A673 (cell line): ENCODE data around the gene UGT1A4. TPM values are rescaled to one million over a fixed set of nuclear protein-coding genes. Genes with fewer than 3 reads are reported as not detected.

Source experiments
- BruUV-seq: library from RNA; stranded (reverse); fragments of 400-500 nt; replicated peaks from 2 replicates; lab custom pipeline; 2021; lab: Mats Ljungman, UMichigan
- CTCF ChIA-PET: fragments of 300-600 bp; sonication (Branson Sonifier 250); formaldehyde crosslinking; loops from one replicate; lab custom pipeline; 2022; ENCODE audit warnings: antibody characterized with exemption; lab: Charles Lee
- POLR2A ChIA-PET: fragments of 300-600 bp; sonication (Branson Sonifier 250); formaldehyde crosslinking; loops from one replicate; lab custom pipeline; 2022; ENCODE audit warnings: antibody characterized with exemption; ENCODE audit not compliant: low non-redundant PET; lab: Charles Lee
- DNase-seq: peaks from one replicate; pipeline ENCODE4 v3.0.0-alpha.2; 2015; ENCODE audit warnings: low spot score
- H3K27ac ChIP-seq: fragments of 200-600 bp; sonication (generic); 2 replicates; pipeline ENCODE4 v1.5.1; 2016; ENCODE audit warnings: mixed run types, low read depth, mild to moderate bottlenecking, mixed read lengths, antibody characterized with exemption, low read length; ENCODE audit not compliant: poor library complexity, severe bottlenecking
- H3K27me3 ChIP-seq: fragments of 200-600 bp; sonication (generic); replicated peaks from 2 replicates; pipeline ENCODE4 v1.6.1; 2017; ENCODE audit warnings: mixed run types, low read depth, mild to moderate bottlenecking, mixed read lengths, antibody characterized with exemption, low read length; ENCODE audit not compliant: insufficient read depth, poor library complexity
- H3K36me3 ChIP-seq: fragments of 200-600 bp; sonication (generic); 2 replicates; pipeline ENCODE4 v1.6.1; 2016; ENCODE audit warnings: mixed run types, mild to moderate bottlenecking, mixed read lengths, antibody characterized with exemption, low read length; ENCODE audit not compliant: insufficient read depth, poor library complexity, severe bottlenecking
- H3K4me1 ChIP-seq: fragments of 200-600 bp; sonication (generic); 2 replicates; pipeline ENCODE4 v1.6.1; 2017; ENCODE audit warnings: mixed run types, mild to moderate bottlenecking, mixed read lengths, antibody characterized with exemption, low read length; ENCODE audit not compliant: insufficient read depth, poor library complexity, severe bottlenecking
- H3K4me3 ChIP-seq: fragments of 200-600 bp; sonication (generic); 2 replicates; pipeline ENCODE4 v1.5.1; 2016; ENCODE audit warnings: low read depth, mixed run types, mild to moderate bottlenecking, mixed read lengths, low read length; ENCODE audit not compliant: poor library complexity, severe bottlenecking
- H3K9me3 ChIP-seq: fragments of 200-600 bp; sonication (generic); 2 replicates; pipeline ENCODE4 v1.6.1; 2016; ENCODE audit warnings: mixed run types, low read depth, mild to moderate bottlenecking, mixed read lengths, antibody characterized with exemption, low read length; ENCODE audit not compliant: poor library complexity, severe bottlenecking
- EZH2 ChIP-seq: fragments of 200-600 bp; sonication (generic); IDR thresholded peaks from 2 replicates; pipeline ENCODE4 v1.6.1; 2017; ENCODE audit warnings: borderline replicate concordance, low read depth, mild to moderate bottlenecking, mixed read lengths, antibody characterized with exemption, low read length; ENCODE audit not compliant: poor library complexity, severe bottlenecking
- intact Hi-C: fragments of 100-400 bp; cut with micrococcal nuclease; formaldehyde crosslinking; loops from one replicate; pipeline ENCODE4 v1.10.0; 2022; ENCODE audit not compliant: unreplicated experiment
- total RNA-seq: library from RNA; stranded (reverse); gene quantifications from 2 replicates; pipeline ENCODE4 v1.2.3, GENCODE V29; 2021
- TF ChIP-seq, protein P1 (sequence below): fragments of 300-800, 200-600 bp; sonication (generic); conservative IDR thresholded peaks from 2 replicates; pipeline ENCODE4 v1.5.1; 2017; ENCODE audit warnings: low read depth, mild to moderate bottlenecking, antibody characterized with exemption, low read length, moderate library complexity, mixed read lengths

Gene UGT1A4
- total RNA-seq, 1 experiment from 2014 or later: 0.11 TPM

DNA sequence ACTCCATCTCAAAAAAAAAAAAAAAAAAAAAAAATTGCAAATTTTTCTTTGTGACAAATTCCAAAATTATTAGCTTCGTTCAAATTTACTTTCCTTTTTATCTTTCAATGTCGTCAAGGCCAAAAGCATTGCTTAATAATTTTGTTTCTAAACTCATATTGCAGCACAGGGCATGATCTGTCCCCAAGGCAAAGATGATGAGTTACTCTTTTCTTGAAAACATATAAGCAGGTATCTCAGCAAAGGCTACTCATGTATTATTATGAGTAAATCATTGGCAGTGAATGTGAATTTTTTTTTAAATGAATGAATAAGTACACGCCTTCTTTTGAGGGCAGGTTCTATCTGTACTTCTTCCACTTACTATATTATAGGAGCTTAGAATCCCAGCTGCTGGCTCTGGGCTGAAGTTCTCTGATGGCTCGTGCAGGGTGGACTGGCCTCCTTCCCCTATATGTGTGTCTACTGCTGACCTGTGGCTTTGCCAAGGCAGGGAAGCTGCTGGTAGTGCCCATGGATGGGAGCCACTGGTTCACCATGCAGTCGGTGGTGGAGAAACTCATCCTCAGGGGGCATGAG, 36.9 kb upstream of the UGT1A4 start, which contains the start of gene UGT1A7:
TSS of gene UGT1A7 (plus strand) at position 381 of the 579 bp plus-strand sequence. CDS start at position 418, 37 bp downstream.
- no peaks in the 10 kb centered on the region for H3K36me3 ChIP-seq
- intact Hi-C loops: no loop called here
- BruUV-seq: no TSS peak
- H3K27ac ChIP-seq: no peak within 1 kb of the TSS
- no peak for TF ChIP-seq EZH2
- TF ChIP-seq, protein P1, sequence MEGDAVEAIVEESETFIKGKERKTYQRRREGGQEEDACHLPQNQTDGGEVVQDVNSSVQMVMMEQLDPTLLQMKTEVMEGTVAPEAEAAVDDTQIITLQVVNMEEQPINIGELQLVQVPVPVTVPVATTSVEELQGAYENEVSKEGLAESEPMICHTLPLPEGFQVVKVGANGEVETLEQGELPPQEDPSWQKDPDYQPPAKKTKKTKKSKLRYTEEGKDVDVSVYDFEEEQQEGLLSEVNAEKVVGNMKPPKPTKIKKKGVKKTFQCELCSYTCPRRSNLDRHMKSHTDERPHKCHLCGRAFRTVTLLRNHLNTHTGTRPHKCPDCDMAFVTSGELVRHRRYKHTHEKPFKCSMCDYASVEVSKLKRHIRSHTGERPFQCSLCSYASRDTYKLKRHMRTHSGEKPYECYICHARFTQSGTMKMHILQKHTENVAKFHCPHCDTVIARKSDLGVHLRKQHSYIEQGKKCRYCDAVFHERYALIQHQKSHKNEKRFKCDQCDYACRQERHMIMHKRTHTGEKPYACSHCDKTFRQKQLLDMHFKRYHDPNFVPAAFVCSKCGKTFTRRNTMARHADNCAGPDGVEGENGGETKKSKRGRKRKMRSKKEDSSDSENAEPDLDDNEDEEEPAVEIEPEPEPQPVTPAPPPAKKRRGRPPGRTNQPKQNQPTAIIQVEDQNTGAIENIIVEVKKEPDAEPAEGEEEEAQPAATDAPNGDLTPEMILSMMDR: no peak
- H3K4me1 ChIP-seq: no peaks in the 10 kb centered on the region
- H3K4me3 ChIP-seq: no peak within 1 kb of the TSS
- POLR2A ChIA-PET: no interaction called here
- H3K27me3 ChIP-seq: no peaks in the 10 kb centered on the region
- DNase-seq: no peak
- CTCF ChIA-PET: no interaction called here
- H3K9me3 ChIP-seq: no peaks in the 10 kb centered on the region

DNA sequence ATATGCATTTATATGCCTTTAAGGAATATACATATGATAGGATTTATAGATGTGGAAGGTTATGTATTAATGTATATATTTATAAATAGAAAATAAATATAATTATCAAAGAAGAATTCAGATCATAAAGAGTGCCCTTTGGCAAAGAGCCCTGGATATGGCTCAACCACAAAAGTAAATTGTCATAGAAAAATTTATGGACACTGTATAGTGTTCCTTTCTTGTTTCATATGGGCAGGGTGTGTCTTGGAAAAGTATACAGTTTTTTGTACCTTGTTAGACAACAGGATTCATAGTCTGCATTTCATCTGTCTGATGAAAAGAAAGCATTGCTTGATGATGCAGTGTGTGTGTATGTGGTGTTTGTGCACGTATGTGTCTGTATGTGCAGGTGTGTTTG, 33.9 kb upstream of the UGT1A4 start:
- intact Hi-C loops: no loop called here
- Histone ChIP-seq H3K27ac (no peak overlapping the region), H3K36me3 (no peaks in the 10 kb centered on the region), H3K4me3 (no peak overlapping the region), H3K9me3 (no peaks in the 10 kb centered on the region), H3K4me1 (no peaks in the 10 kb centered on the region), H3K27me3 (no peaks in the 10 kb centered on the region)
- no peak for TF ChIP-seq EZH2
- TF ChIP-seq, protein P1: no peak
- POLR2A ChIA-PET: no interaction called here
- no peak for DNase-seq
- no TSS peak for BruUV-seq
- CTCF ChIA-PET: no interaction called here

DNA sequence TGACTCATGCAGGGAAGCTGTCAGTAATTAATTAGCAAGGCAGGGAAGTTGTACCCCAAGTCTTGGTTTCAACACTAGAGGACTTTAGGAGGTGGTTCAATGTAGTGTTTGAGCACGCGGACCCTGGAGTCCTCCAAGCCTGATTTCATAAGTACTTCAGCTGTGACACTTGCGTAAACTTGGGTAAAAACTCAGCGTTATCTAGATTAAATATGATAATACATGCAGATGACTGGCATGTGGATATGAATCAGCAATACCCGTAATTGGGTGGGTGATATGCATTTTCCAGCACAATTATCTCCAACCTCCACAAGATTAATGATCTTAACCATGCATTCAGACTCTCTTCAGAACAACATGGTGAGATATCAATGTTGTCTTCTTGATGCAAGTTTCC, 31.6 kb upstream of the UGT1A4 start:
- Histone ChIP-seq H3K9me3 (no peaks in the 10 kb centered on the region), H3K4me3 (no peak overlapping the region), H3K27me3 (no peaks in the 10 kb centered on the region), H3K36me3 (no peaks in the 10 kb centered on the region), H3K4me1 (no peaks in the 10 kb centered on the region), H3K27ac (no peak overlapping the region)
- no peak for DNase-seq
- ChIA-PET POLR2A (no interaction called here), CTCF (no interaction called here)
- no TSS peak for BruUV-seq
- no peak for TF ChIP-seq EZH2
- TF ChIP-seq, protein P1: no peak
- intact Hi-C loops: no loop called here
